HG02588 (cell line): ENCODE measurements around the gene FLNB.

Experiments used
- ATAC-seq: cut with Tn5 transposase; IDR thresholded peaks from one replicate; pipeline ENCODE4 v1.9.1; 2021; ENCODE audit warnings: mild to moderate bottlenecking, moderate library complexity; ENCODE audit not compliant: unreplicated experiment

The FLNB gene, protein sequence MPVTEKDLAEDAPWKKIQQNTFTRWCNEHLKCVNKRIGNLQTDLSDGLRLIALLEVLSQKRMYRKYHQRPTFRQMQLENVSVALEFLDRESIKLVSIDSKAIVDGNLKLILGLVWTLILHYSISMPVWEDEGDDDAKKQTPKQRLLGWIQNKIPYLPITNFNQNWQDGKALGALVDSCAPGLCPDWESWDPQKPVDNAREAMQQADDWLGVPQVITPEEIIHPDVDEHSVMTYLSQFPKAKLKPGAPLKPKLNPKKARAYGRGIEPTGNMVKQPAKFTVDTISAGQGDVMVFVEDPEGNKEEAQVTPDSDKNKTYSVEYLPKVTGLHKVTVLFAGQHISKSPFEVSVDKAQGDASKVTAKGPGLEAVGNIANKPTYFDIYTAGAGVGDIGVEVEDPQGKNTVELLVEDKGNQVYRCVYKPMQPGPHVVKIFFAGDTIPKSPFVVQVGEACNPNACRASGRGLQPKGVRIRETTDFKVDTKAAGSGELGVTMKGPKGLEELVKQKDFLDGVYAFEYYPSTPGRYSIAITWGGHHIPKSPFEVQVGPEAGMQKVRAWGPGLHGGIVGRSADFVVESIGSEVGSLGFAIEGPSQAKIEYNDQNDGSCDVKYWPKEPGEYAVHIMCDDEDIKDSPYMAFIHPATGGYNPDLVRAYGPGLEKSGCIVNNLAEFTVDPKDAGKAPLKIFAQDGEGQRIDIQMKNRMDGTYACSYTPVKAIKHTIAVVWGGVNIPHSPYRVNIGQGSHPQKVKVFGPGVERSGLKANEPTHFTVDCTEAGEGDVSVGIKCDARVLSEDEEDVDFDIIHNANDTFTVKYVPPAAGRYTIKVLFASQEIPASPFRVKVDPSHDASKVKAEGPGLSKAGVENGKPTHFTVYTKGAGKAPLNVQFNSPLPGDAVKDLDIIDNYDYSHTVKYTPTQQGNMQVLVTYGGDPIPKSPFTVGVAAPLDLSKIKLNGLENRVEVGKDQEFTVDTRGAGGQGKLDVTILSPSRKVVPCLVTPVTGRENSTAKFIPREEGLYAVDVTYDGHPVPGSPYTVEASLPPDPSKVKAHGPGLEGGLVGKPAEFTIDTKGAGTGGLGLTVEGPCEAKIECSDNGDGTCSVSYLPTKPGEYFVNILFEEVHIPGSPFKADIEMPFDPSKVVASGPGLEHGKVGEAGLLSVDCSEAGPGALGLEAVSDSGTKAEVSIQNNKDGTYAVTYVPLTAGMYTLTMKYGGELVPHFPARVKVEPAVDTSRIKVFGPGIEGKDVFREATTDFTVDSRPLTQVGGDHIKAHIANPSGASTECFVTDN (N-terminal part only)

GRCh38 chr3:58008141-58009025 is at the start of gene FLNB:
TSS of gene FLNB (plus strand) at chr3:58008422. CDS start at chr3:58008565, 143 bp downstream.
- peak; percentile 80 for ATAC-seq

GRCh38 chr3:57958642-57959422 is 49.4 kb upstream of the FLNB start:
- ATAC-seq: no peak

- ATAC-seq: no peak
Measured at GRCh38 chr3:57959423-57960173, 48.6 kb upstream of the FLNB start.

DNA sequence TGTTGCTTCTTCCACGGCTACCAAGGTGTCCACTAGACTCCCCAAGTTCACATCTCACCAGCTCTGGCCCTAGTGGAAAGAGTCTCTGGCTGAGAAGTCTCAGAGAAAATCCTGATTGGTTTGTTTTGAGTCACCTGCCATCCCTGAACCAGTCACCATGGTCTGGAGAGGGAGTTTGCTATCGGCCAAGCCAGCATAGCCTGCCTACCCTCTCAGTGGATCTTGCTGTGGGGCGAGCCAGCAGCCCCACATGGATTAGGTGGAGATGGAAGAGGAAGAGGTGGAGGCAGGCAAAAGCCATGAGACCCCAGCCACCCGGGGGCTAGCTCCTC is 48.1 kb upstream of the FLNB start:
- no peak for ATAC-seq

- ATAC-seq: no peak
Measured at GRCh38 chr3:57961177-57961827, 46.9 kb upstream of the FLNB start.

GRCh38 chr3:57961828-57962447 is 46.3 kb upstream of the FLNB start:
- no peak for ATAC-seq

DNA sequence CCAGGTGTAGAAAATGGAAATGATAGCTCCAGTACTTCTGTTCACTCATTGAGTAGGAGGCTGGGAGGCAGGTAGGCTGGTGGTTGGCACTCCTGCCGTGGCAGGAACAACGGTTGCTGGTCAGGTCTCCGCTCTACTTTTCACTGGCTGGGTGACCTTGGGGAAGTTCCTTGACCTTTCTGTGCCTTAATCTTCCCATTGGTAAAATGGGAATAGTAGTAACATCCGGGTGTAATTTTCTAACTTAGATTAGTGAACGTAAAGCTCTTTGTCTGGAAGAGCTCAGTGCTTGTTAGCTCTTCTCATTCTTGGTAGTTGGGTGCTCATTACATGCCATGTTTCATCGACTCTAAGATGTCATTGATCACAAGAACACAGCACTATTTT is 45.8 kb upstream of the FLNB start:
- ATAC-seq: no peak

DNA sequence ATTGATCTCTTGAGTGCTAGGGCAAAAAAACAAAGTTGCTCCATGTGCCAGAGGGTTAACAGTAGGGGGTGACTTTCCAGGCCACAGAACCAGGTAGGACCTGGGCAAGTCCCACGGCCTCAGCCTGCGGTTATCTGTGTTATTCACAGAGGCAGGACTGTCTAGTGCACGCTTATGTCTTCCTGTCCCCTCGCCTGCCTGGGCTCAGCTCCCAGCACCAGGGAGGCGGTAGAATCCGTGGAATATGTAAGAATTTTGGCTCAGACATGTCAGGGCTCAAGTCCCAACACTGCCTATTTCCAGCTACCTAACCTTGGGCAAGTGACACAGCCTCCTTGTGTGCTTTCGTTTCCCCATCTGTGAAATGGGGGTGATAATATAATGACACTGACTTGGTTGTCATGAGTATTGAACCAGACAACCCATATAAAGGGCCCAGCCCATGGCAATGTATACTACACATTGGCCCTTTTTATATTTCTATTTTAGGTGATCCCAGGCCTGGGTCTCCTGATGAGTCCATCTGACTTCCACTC is 44.3 kb upstream of the FLNB start:
- no peak for ATAC-seq

- no peak for ATAC-seq
Measured at GRCh38 chr3:57966829-57967228, 41.4 kb upstream of the FLNB start.

- ATAC-seq: no peak
Measured at GRCh38 chr3:57967590-57967989, 40.6 kb upstream of the FLNB start.

DNA sequence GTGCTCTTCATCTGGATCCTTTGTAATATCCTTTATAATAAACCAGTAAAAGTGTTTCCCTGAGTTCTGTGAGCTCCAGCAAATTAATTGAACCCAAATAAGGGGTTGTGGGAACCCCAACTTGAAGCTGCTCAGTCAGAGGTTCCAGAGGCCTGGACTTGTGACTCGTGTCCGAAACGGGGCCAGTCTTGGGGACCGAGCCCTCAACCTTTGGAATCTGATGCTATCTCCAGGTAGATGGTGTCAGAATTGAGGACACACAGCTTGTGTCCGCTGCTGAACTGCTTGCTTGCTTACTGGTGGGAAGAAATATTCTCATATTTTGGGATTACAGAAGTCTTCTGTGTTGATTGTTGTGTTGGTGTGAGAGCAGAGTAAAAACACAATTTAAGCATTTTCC is 39.7 kb upstream of the FLNB start:
- ATAC-seq: no peak

DNA sequence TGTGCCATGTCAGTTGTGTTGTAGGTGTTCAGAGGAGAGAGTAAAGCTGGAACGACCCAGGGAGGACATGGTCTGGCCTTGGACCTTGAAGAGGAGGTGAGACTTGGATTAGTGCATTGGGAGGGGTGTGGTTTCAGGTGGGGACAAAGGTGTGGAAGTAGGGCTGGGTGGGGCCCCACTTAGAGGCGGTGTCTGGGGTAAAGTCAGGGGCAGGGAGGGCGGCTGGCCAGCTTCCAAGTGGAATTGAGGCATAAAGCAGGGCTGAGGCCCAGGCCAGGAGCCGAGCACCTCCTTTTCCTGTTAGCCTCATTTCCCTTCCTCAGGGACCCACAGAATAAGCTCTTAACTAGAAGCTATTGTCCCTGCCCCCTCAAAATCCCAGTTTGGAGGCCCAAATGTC is 36.2 kb upstream of the FLNB start:
- no peak for ATAC-seq

DNA sequence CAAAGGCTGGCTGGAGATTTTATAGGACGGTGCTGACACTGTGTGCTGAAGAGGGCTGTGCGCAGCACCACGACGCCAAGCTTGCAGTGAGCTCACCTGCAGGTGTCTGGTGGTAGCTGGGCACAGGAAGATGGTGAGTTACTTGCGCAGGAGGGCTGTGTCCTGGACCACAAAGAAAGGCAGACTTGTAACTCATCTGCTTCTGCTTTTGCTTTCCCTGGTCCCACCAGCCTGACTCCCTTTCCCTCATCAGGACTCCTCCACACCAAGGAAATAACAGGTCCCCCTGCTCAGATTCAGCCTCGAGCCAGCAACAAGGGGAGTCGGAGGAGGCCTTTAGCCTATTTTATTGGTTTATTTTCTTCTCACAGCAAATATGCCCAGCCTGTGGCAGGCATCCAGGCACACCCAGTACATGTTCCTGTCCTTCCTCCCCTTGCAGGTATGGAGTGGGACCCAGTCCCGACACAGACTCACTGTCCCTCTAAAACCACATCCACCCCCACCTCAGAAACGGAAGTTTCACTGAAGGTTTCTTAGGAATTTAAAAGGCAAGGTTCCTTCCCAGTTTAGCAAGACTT is 35.6 kb upstream of the FLNB start:
- ATAC-seq: no peak

GRCh38 chr3:57973715-57974477 is 34.3 kb upstream of the FLNB start:
- no peak for ATAC-seq

DNA sequence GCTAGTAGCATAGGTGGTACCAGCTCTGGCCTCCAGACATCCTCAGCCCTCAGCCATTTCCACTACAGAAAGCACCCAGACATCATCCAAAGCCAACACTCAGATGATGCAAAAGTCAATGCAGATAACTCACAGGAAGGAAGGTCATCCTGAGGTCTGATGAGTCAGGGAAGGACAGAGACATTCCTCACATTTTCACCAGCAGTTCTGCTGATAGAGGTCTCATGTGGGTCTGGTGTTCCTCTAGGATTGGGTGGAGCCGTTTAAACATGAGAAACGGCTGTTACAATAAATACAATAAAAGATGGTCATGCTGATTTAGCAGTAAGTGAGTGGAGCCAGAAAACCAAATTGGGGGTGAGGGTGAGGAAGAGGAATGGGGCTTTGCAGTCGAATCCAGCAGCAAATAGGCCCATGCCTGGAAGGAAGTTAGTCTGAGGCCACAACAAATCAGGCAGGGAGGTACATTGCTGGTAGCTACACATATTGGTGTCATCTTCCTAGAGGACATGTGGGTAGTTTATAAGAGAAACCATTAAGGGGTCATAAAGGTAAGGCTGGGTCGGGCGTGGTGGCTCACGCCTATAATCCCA is 33.3 kb upstream of the FLNB start:
- ATAC-seq: no peak

DNA sequence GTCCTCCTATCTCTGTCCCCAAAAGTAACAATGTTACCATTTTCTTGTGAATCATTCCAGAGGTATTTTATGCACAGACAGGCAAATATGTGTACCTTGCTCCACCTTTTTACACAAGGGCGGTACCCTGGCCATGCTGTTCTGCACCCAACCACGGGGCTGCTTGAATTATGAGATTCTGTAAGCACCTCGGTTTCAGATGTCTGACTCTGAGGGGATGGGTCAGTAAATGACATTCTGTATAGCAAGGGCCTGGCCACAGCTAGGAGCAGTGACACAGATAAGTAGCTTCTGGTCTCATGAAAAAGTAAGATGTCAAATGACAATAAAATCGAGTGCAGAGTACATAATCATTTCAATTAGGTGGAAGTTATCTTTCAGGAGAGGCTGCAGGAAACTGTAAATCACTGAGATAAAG is 30.4 kb upstream of the FLNB start:
- no peak for ATAC-seq
